G401.6 (cell line): Measurements from ENCODE around the gene ABCA2.
"Not testable (repeated sequence)": the region's sequence is repeated elsewhere in the genome, so short reads cannot be mapped to it uniquely, and the experiment has no call there.

Experiments used
- FAIRE-seq: peaks from 2 replicates; lab custom pipeline; 2012; peaks lifted over from hg19 to GRCh38; lab: Jason Lieb, UNC

Gene ABCA2

DNA sequence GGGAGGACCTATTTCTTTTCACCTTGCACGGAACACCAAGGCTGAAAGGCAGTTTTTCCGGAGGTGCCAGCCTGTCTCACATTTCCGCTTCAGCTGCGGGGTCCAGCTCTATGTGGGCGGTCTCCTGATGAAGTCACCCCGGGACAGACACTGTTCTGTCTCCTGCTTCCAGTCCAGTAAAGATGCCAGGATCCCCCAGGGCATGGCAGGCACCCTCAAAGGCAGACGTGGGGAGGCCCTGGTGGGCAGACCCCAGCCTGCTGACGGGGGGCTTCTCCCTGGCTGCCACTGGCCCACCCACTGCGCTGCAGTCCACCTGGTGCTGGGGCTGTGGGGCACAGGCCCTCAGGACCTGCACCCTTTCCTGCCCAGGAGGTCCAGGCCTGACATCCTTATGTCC lies 34.8 kb upstream of the ABCA2 start:
- not testable (repeated sequence) for FAIRE-seq

- no peak for FAIRE-seq
Observed at GRCh38 chr9:137062384-137062783, 34.3 kb upstream of the ABCA2 start.

GRCh38 chr9:137058521-137059234 lies 30.6 kb upstream of the ABCA2 start:
- no peak for FAIRE-seq

- FAIRE-seq, result no peak
Observed at GRCh38 chr9:137057545-137057944, 29.5 kb upstream of the ABCA2 start.

- FAIRE-seq, result no peak
Observed at GRCh38 chr9:137056739-137057415, 28.8 kb upstream of the ABCA2 start.

DNA sequence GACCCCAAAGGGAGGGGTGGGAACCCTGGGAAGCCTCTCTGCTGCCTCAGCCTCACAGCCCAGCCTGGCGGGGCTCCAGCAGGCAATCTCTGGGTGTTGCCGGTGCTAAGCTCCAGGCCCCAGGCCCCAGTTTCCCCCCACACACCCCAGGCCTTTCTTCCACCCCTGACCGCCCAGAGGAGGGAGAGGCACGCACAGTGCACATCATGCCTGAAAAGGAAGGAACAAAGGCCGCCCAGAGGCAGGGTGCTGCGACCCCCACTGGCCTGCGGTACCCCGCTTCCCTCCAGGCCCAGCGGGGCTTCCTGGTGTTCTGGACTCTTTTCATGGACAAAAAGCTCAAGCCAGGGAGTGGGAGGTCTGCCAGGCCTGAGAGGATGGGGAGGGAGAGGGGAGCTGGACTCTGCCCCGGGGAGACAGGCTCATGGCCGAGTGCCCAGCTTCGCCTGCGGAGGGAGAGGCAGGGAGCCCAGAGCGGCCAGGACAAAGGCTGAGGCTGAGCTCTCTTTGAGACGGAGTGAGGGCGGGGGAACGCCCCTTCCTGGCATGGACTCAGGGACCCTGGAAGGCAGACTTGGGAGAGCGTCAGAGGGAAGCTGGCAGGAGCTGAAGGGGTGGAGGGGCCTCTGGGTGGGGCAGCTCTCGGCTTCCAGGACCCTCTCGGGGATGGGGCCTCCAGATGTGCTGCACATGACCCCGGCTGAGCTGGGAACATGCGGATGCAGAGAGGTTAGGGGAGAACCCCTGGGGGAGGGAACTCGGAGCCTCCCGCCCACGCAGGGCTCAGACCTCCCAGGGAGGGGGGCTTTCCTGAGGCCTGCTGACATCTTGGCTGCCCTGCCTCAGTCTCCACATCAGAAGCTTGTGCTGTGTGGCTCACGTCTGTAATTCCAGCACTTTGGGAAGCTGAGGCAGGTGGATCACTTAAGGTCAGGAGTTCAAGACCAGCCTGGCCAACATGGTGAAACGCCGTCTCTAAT lies 27.6 kb upstream of the ABCA2 start:
- no peak for FAIRE-seq

GRCh38 chr9:137054932-137055384 lies 26.9 kb upstream of the ABCA2 start:
- no peak for FAIRE-seq

DNA sequence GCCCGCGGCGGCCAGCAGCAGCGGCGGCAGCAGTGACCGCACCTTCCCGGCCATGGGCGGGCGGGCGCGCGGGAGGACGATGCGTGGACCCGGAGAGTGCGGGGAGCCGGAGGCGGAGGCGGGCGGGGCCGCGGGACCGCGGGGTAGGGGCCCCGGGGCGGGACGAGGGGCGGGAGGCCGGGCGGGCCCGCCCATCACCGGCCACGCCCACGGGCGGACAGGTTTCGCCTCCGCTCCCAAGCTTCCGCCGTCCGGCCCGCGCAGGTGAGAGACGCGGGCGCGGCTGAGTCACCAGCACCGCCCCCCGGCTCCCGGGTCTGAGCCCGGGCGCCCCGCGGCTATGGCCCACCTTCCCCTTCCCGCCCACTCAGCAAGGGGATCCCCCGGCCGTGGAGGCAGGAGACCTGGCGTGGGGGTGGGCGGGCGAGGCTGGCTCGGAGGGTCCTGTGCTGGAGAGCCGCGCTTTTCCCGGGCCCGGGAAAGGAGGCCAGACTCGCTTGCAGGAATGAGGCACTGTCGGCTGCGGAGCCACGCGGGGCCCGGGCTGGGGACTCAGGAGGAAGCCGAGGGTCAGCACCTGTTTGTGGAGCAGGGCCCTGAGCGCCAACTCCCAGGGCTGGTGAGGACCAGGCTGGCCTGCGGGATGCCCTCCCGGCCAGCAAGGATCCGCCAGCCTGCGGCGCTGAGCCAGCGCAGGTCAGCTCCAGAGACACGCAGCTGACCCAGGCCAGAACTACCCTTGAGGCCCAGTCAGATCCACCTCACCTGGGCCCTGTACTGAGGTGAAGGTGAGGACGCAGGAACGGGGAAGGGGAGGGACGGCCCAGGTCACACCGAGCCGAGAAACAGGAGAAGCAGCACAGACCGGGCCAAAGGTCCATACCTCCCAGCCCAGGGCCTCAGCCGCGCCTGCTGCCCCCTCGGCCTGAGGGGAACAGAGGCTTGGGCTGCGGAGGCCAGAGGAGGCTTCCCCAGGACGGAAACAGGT lies 26.2 kb upstream of the ABCA2 start, which contains the start of gene ENTPD2:
ENTPD2 (minus strand) TSS at position 118 of the 988 bp plus-strand sequence; CDS start at position 54, 64 bp downstream.
- FAIRE-seq, result no peak

GRCh38 chr9:137052998-137053943 lies 25.2 kb upstream of the ABCA2 start:
- no peak for FAIRE-seq

DNA sequence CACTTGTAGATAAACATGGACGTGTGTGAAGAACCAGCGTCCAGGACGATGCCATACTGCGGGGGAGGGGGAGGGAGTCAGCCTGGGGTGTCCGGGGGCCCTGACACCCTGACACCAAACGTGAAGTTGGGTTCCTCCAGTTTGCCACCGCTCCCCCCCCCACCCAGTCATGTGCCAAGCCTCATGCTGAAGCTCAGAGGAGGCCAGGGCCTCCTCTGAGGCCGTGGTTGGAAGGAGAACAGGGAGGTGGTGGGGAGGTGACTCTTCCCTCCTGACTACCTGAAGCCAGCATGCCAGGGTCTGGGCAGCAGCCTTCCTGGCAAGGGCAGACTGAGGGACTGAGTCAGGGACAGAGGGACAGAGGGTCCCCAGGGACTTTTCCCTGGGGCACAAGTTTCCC lies 24.3 kb upstream of the ABCA2 start:
- no peak for FAIRE-seq

- no peak for FAIRE-seq
Observed at GRCh38 chr9:137051145-137051724, 23.2 kb upstream of the ABCA2 start.

DNA sequence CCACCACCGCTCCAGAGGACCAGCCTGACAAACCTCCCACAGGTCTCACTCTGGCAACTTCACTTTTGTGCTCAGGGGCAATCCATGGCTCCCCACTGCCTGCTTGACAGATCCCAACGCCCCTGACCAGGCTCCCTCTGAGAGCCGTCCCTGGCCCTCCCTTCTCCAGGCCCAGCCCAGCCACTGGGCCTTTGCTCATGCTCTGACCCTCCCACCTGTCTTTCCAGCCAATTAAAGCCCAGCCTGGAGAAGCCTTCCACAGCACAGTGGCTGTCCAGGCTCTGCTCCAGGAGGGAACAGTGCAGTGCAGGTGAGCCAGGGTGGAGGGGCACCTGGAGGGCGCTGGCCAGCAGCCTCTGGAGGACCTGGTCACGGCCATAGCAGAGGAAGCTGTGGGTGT lies 22.5 kb upstream of the ABCA2 start:
- FAIRE-seq, result no peak

DNA sequence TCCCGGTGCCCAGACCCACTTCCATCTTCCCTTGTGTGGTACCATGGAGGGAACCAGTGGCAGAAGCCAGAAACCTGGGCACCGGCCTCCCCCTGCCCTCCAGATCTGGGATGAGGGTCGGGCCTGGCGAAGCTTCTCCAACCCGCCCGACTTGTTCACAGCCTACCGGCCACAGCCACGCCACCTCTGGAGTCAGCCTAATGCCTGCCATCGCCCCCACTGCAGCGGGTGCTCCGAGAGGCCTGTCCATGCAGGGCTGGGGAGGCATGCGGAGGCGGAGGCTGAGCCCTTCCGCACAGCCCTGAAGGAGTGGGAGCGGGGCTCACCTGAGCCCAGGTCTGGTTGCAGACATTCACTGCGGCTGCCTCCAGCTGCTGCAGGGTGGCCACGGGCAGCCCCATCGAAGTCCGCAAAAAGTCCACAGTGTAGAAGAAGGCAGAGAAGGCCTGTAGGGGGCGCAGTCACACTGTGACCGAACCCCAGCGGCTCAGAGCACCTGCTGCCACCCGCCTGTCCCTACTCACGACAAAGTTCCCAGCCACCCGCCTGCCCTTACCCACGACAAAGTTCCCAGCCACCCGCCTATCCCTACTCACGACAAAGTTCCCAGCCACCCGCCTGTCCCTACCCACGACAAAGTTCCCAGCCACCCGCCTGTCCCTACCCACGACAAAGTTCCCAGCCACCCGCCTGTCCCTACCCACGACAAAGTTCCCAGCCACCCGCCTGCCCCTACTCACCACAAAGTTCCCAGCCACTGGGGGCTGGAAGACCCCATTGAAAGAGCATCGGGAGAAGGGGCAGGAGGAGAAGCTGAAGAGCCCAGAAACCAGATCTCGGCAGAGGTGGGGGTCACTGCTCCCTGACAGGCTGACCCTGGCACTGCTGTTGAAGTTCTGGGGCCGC lies 21.8 kb upstream of the ABCA2 start:
- FAIRE-seq, result no peak

DNA sequence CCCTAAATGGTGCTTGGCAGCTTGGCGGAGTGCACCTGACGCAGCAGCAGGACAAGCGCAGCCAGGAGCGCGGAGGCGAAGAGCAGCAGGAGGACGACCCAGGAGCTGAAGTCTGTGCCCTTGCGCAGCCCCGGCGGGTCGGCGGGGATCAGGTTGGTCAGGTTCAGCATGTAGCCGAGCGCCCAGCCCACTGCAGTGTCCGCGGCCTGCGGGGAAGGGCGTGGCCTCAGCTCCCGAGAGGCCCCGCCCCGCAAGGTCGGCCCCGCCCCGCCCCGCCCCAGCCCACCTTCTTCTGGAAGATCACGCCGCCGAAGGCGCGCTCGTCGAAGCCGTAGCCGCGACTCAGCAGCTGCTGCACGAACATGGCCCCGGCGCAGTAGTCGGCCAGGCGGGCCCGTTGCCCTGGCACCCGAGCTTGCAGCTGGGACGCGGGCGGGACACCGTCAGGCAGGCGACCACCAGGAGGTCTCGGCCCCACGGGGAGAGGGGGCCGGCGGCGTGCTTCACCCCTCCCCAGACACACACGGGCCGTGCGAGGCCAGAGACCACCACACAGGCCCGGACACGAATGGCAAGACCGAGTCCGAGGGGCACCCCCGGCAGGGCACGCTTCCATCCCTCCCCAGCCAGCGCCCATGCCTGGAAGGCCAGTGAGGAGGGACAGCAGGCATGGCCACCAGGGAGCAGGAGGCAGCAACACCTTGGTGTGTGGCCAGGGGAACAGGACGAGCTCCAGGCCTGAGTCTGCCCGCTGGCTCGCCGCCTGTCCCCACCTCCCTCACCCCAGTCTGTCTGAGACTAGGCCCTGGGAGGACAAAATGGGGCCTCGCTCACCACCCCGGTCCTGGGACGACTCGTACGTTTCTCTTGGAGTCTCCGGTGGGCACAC lies 20.9 kb upstream of the ABCA2 start:
- no peak for FAIRE-seq

GRCh38 chr9:137046088-137046787 lies 18.2 kb upstream of the ABCA2 start, which contains the start of gene NPDC1:
Gene NPDC1 (minus strand): TSS chr9:137046177. CDS start chr9:137045989, 188 bp downstream.
- FAIRE-seq, result peak; percentile 49

- FAIRE-seq, result no peak
Observed at GRCh38 chr9:137045294-137046087, 17.5 kb upstream of the ABCA2 start.
